ENCODE data around the gene FCHSD2. TPM values are rescaled to one million over a fixed set of nuclear protein-coding genes. Genes with fewer than 3 reads are reported as not detected.
A peak's percentile ranks its signal among the peaks of the same experiment; 100 is the strongest.

FCHSD2 gene
- total and polyA plus RNA-seq, 8 donors, result 5.5 to 22.5 (median 10.4) TPM

DNA sequence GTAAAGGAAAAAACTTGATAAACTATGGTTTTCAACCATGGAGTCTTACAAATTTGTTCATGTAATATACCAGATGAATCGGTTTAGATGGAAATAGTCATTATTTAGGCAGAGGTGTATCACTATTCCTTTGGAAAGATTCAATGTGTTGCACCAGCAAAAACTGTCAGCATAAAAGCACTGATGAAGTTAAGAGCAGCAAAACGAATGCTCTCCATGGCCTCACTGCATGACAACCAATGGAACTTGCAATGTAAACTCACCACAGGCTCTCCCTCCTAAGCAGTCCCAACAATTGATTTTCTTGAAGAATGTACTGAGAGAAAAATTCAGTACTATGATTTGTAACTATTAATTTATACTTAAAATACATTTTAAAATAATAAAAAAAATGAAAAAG is 139.9 kb downstream of the FCHSD2 start:
- DNase-seq (no peak), ATAC-seq (peak in 1 of 4 donors; percentile 12), FAIRE-seq (no peak)
- Histone ChIP-seq H3K27ac (peak overlapping the region in 1 of 4 donors; percentile 22), H3K9me3 (no peaks in the 10 kb centered on the region), H3K36me3 (no peaks in the 10 kb centered on the region), H3K4me3 (no peak overlapping the region), H3K27me3 (no peaks in the 10 kb centered on the region), H3K4me1 (peaks cover 0 to 23% (median 12%) of the 10 kb centered on the region in 3 donors)
- 64 to 67% methylated on average over 2 of the region's 2 CpGs for WGBS, 2 donors
- TF ChIP-seq, protein P1, sequence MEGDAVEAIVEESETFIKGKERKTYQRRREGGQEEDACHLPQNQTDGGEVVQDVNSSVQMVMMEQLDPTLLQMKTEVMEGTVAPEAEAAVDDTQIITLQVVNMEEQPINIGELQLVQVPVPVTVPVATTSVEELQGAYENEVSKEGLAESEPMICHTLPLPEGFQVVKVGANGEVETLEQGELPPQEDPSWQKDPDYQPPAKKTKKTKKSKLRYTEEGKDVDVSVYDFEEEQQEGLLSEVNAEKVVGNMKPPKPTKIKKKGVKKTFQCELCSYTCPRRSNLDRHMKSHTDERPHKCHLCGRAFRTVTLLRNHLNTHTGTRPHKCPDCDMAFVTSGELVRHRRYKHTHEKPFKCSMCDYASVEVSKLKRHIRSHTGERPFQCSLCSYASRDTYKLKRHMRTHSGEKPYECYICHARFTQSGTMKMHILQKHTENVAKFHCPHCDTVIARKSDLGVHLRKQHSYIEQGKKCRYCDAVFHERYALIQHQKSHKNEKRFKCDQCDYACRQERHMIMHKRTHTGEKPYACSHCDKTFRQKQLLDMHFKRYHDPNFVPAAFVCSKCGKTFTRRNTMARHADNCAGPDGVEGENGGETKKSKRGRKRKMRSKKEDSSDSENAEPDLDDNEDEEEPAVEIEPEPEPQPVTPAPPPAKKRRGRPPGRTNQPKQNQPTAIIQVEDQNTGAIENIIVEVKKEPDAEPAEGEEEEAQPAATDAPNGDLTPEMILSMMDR (IDR thresholded peaks at IDR 0.05), result no peak
- intact Hi-C loops (cut with DNase I), result no loop called here

DNA sequence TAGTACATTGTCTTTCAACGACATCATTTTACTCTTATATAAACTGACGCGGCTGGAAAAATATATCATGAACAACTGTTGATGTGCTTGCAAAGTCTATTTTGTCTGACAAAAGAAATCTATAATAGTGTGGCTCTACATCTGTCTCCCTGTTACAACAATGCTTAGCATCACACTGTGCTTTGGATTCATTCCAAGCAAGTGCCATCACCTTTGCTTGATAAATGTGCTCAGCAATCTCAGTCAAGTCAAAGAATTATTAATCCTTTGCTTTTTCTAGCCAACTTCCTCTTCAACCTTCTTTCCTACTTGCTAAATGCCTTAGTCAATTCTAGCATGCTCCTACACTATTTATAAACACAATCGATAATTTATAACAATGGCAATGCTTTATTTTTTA is 140.5 kb downstream of the FCHSD2 start:
- Histone ChIP-seq H3K27ac (peak overlapping the region in 1 of 4 donors; percentile 22), H3K4me1 (peaks cover 0 to 23% (median 12%) of the 10 kb centered on the region in 3 donors), H3K4me3 (no peak overlapping the region), H3K36me3 (no peaks in the 10 kb centered on the region), H3K9me3 (no peaks in the 10 kb centered on the region), H3K27me3 (no peaks in the 10 kb centered on the region)
- TF ChIP-seq, protein P1 (IDR thresholded peaks at IDR 0.05), result no peak
- WGBS, 2 donors, result 51% methylated on average over 4 of the region's 4 CpGs
- ATAC-seq, result peak; percentile 74 to 82 (median 82)
- intact Hi-C loops (cut with DNase I), result no loop called here
- peak in 3 of 6 donors; percentile 23 to 29 (median 28) for DNase-seq
- no peak for FAIRE-seq

DNA sequence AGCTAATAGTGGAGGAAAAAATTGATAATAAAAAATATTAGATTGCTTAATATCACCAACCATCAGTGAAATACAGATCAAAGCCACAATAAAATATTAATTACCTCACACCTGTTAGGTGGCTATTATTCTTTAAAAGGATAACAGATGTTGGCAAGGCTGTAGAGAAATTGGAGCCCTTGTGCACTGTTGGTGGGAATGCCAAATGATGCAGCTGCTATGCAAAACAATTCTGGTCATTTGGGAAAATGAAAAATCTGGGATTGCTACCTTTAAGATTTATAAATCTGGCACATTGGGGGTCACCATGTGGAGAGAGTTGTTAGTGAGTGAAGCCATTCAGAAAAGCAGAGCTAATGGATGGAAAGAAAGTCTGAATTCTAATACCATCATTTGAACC is 143.4 kb downstream of the FCHSD2 start:
- no peak for FAIRE-seq
- TF ChIP-seq, protein P1 (IDR thresholded peaks at IDR 0.05), result no peak
- ATAC-seq, result no peak
- Histone ChIP-seq H3K36me3 (no peaks in the 10 kb centered on the region), H3K4me1 (peaks cover 0 to 23% (median 12%) of the 10 kb centered on the region in 3 donors), H3K27ac (no peak overlapping the region), H3K27me3 (no peaks in the 10 kb centered on the region), H3K9me3 (no peaks in the 10 kb centered on the region), H3K4me3 (no peak overlapping the region)
- no peak for DNase-seq
- intact Hi-C loops (cut with DNase I), result no loop called here

DNA sequence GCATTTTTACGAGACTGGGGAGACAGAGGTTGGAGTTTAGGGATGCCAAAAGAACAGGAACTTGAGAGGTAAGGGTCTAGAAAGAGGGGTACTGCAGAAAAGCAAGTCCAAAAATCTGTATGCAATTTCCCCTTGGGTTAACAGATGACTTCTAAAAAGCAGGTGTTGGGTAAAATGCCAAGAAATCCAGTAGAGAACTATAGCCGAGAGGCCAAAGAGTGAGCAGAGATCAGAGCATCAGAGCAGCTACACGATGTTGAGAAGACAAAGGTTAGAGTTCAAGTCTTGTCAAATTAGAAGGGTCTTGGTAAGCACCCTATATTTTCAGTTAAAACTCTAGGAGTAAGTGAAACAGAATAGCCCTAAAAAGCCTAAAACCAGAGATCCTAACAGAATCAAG is 145.2 kb downstream of the FCHSD2 start:
- 68 to 80% methylated on average over 3 of the region's 3 CpGs for WGBS, 2 donors
- FAIRE-seq (no peak), DNase-seq (no peak), ATAC-seq (no peak)
- intact Hi-C loops (cut with DNase I), result no loop called here
- no peaks in the 10 kb centered on the region for H3K36me3 ChIP-seq
- H3K27ac ChIP-seq, result no peak overlapping the region
- H3K4me1 ChIP-seq, result peaks cover 0 to 18% (median 9%) of the 10 kb centered on the region in 3 donors
- TF ChIP-seq, protein P1 (IDR thresholded peaks at IDR 0.05), result no peak
- no peaks in the 10 kb centered on the region for H3K9me3 ChIP-seq
- no peaks in the 10 kb centered on the region for H3K27me3 ChIP-seq
- no peak overlapping the region for H3K4me3 ChIP-seq

DNA sequence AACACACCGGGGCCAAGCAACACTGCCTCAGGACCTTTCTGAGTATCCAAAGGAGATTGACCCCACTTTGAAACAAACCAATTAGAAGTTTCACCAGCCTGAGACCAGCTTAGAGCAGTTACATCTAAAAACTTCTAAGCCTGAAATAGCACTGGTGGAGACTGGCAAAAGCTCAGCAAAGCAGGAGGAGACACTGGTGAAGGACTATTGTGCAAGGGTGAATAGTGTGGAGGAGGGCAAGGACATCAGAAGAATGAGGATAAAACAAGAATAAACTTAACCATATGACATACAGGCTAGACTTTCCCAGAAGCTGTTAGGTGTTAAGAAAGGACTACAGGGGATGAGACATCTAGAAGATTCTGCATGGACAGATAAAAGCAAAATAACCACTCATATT is 152.4 kb downstream of the FCHSD2 start:
- no peak overlapping the region for H3K27ac ChIP-seq
- H3K36me3 ChIP-seq, result no peaks in the 10 kb centered on the region
- DNase-seq, result no peak
- H3K27me3 ChIP-seq, result no peaks in the 10 kb centered on the region
- peaks cover 0 to 11% (median 11%) of the 10 kb centered on the region in 3 donors for H3K4me1 ChIP-seq
- H3K4me3 ChIP-seq, result no peak overlapping the region
- intact Hi-C loops (cut with DNase I), result no loop called here
- H3K9me3 ChIP-seq, result no peaks in the 10 kb centered on the region
- TF ChIP-seq, protein P1 (IDR thresholded peaks at IDR 0.05), result no peak
- WGBS, 2 donors, result 41 to 44% methylated on average over 1 of the region's 1 CpG
- ATAC-seq, result peak in 2 of 4 donors; percentile 33 to 41
- FAIRE-seq, result no peak
